SK-N-SH (cell line): ENCODE data around the gene SLC44A5. TPM values are rescaled to one million over a fixed set of nuclear protein-coding genes. Genes with fewer than 3 reads are reported as not detected.

Source experiments
- CTCF ChIA-PET: fragments of 300-600, 350-600 bp; formaldehyde crosslinking; extraction: SDS; loops from one replicate; lab custom pipeline; 2021; lab: Yijun Ruan, JAX
- POLR2A ChIA-PET: fragments of 350-600 bp; sonication (Branson Sonifier 250); formaldehyde crosslinking; extraction: SDS; loops from one replicate; lab custom pipeline; 2020; ENCODE audit warnings: antibody characterized with exemption, inconsistent platforms; lab: Yijun Ruan, JAX
- DNase-seq: peaks from one replicate; pipeline ENCODE4 v3.0.0; 2012
- H2AFZ ChIP-seq: fragments of 200-600 bp; sonication (generic); 2 replicates; pipeline ENCODE4 v1.8.1; 2016; ENCODE audit warnings: antibody characterized with exemption, mild to moderate bottlenecking, low read depth
- H3F3A ChIP-seq: fragments of 200-600 bp; sonication (generic); replicated peaks from 2 replicates; pipeline ENCODE3; 2016; ENCODE audit warnings: antibody characterized with exemption, mild to moderate bottlenecking; ENCODE audit not compliant: insufficient read depth
- H3K27ac ChIP-seq, 2 experiments: fragments of 200-500 bp in 1 of 2; fragments of 200-600 bp in 1 of 2; sonication (Bioruptor generic) in 1 of 2; sonication (generic), shearing (Covaris generic) in 1 of 2; 2 replicates each; pipeline versions ENCODE4 v1.5.1 to v1.6.1; 2014 to 2016; ENCODE audit warnings: low read depth in 2 of 2, inconsistent platforms in 1 of 2, low read length in 1 of 2, mild to moderate bottlenecking in 1 of 2, mixed read lengths in 1 of 2
- H3K27me3 ChIP-seq: fragments of 200-600 bp; sonication (generic), shearing (Covaris generic); 2 replicates; pipeline ENCODE4 v1.6.1; 2016; ENCODE audit warnings: mixed run types; ENCODE audit not compliant: insufficient read depth
- H3K36me3 ChIP-seq, 2 experiments: fragments of 200-500 bp in 1 of 2; fragments of 200-600 bp in 1 of 2; sonication (Bioruptor generic) in 1 of 2; sonication (generic) in 1 of 2; replicated peaks in 1 of 2; 2 replicates each; pipeline versions ENCODE3 to v1.5.1; 2014 to 2016; ENCODE audit warnings: low read length in 1 of 2, mild to moderate bottlenecking in 1 of 2; ENCODE audit not compliant: insufficient read depth in 2 of 2, control insufficient read depth in 1 of 2
- H3K4me1 ChIP-seq, 2 experiments: fragments of 200-500 bp in 1 of 2; fragments of 200-600 bp in 1 of 2; sonication (Bioruptor generic) in 1 of 2; sonication (generic), shearing (Covaris generic) in 1 of 2; 2 replicates each; pipeline versions ENCODE4 v1.5.1 to v1.6.1; 2014 to 2016; ENCODE audit warnings: low read depth in 1 of 2, low read length in 1 of 2, mixed run types in 1 of 2; ENCODE audit not compliant: insufficient read depth in 2 of 2, control insufficient read depth in 1 of 2
- H3K4me2 ChIP-seq: fragments of 200-600 bp; sonication (generic), shearing (Covaris generic); 2 replicates; pipeline ENCODE4 v1.6.1; 2017; ENCODE audit warnings: mixed run types
- H3K4me3 ChIP-seq, 2 experiments: fragments of 200-500 bp in 1 of 2; fragments of 200-600 bp in 1 of 2; sonication (Bioruptor generic) in 1 of 2; sonication (generic), shearing (Covaris generic) in 1 of 2; 2 replicates each; pipeline versions ENCODE4 v1.5.1 to v1.8.1; 2014 to 2016; ENCODE audit warnings: low read depth in 2 of 2, inconsistent platforms in 1 of 2, low read length in 1 of 2, mild to moderate bottlenecking in 1 of 2, mixed read lengths in 1 of 2, moderate library complexity in 1 of 2
- H3K79me2 ChIP-seq: fragments of 200-600 bp; sonication (generic); 2 replicates; pipeline ENCODE4 v1.8.1; 2017; ENCODE audit warnings: mild to moderate bottlenecking; ENCODE audit not compliant: insufficient read depth
- H3K9ac ChIP-seq: fragments of 200-600 bp; sonication (generic); 2 replicates; pipeline ENCODE4 v1.6.1; 2017; ENCODE audit warnings: mixed run types
- H3K9me2 ChIP-seq: fragments of 200-600 bp; sonication (generic); 2 replicates; pipeline ENCODE4 v1.6.1; 2017; ENCODE audit warnings: mixed run types
- H3K9me3 ChIP-seq: fragments of 200-600 bp; sonication (generic); 2 replicates; pipeline ENCODE4 v1.6.1; 2017; ENCODE audit warnings: mixed run types, mild to moderate bottlenecking, moderate library complexity
- H4K20me1 ChIP-seq: fragments of 200-600 bp; sonication (generic); 2 replicates; pipeline ENCODE4 v1.6.1; 2017; ENCODE audit warnings: mild to moderate bottlenecking, mixed run types; ENCODE audit not compliant: insufficient read depth
- EZH2phosphoT487 ChIP-seq: fragments of 200-600 bp; sonication (generic); IDR thresholded peaks from 2 replicates; pipeline ENCODE4 v1.6.1; 2017; ENCODE audit warnings: low read depth, mixed run types, mild to moderate bottlenecking, antibody characterized with exemption, moderate library complexity, borderline replicate concordance
- FOSL2 ChIP-seq: IDR thresholded peaks from 2 replicates; pipeline ENCODE4 v1.4.0; 2012; ENCODE audit warnings: low read depth, mild to moderate bottlenecking, moderate library complexity, borderline replicate concordance
- FOXM1 ChIP-seq: IDR thresholded peaks from 2 replicates; pipeline ENCODE4 v1.4.0; 2012; ENCODE audit warnings: low read depth, mild to moderate bottlenecking
- GABPA ChIP-seq: IDR thresholded peaks from 2 replicates; pipeline ENCODE4 v1.4.0; 2012; ENCODE audit warnings: low read depth, mild to moderate bottlenecking
- GATA2 ChIP-seq: sonication (generic); formaldehyde crosslinking; IDR thresholded peaks from 2 replicates; pipeline ENCODE4 v1.5.0; 2020; ENCODE audit warnings: mild to moderate bottlenecking, missing genetic modification reagents
- JUND ChIP-seq: IDR thresholded peaks from 2 replicates; pipeline ENCODE4 v1.4.0; 2012
- MEF2A ChIP-seq: IDR thresholded peaks from 2 replicates; pipeline ENCODE4 v1.4.0; 2012; ENCODE audit warnings: low read depth, borderline replicate concordance
- MXI1 ChIP-seq: IDR thresholded peaks from 2 replicates; pipeline ENCODE4 v1.6.1; 2012; ENCODE audit warnings: mild to moderate bottlenecking, low read depth, low read length, improper control_type of control experiment
- NRF1 ChIP-seq: IDR thresholded peaks from 2 replicates; pipeline ENCODE4 v1.6.1; 2012; ENCODE audit warnings: low read depth, mild to moderate bottlenecking, low read length
- POLR2AphosphoS5 ChIP-seq: IDR thresholded peaks from 2 replicates; pipeline ENCODE4 v1.6.1; 2012; ENCODE audit warnings: low read depth, low read length
- RAD21 ChIP-seq: IDR thresholded peaks from 2 replicates; pipeline ENCODE4 v1.6.1; 2012; ENCODE audit warnings: mild to moderate bottlenecking, low read length
- RCOR1 ChIP-seq: fragments of 150-350 bp; IDR thresholded peaks from 2 replicates; pipeline ENCODE4 v1.6.1; 2017; ENCODE audit warnings: antibody characterized with exemption, low read length
- SIN3A ChIP-seq: IDR thresholded peaks from 2 replicates; pipeline ENCODE4 v1.6.1; 2012; ENCODE audit warnings: low read depth, mild to moderate bottlenecking, low read length, moderate library complexity, borderline replicate concordance
- SMC3 ChIP-seq: IDR thresholded peaks from 2 replicates; pipeline ENCODE4 v1.6.1; 2012; ENCODE audit warnings: low read depth, low read length, improper control_type of control experiment
- TAF1 ChIP-seq: IDR thresholded peaks from 2 replicates; pipeline ENCODE4 v1.6.1; 2012; ENCODE audit warnings: low read depth, mild to moderate bottlenecking, low read length, moderate library complexity, borderline replicate concordance
- TEAD4 ChIP-seq: IDR thresholded peaks from 2 replicates; pipeline ENCODE4 v1.4.0; 2012; ENCODE audit warnings: mild to moderate bottlenecking, borderline replicate concordance; ENCODE audit not compliant: insufficient read depth
- YY1 ChIP-seq: IDR thresholded peaks from 2 replicates; pipeline ENCODE4 v1.4.0; 2012; ENCODE audit warnings: low read depth, mild to moderate bottlenecking
- WGBS: methylation state at CpG from one replicate; pipeline ENCODE4 v1.1.6; 2017; ENCODE audit warnings: low lambda C conversion rate; 5-methylcytosine and 5-hydroxymethylcytosine counted together
- polyA plus RNA-seq, 3 experiments: library from polyadenylated mRNA; depleted of rRNA; stranded (reverse); fragments of >200 nt; gene quantifications; 2 replicates each; pipeline ENCODE4 v1.2.3, GENCODE V29; 2012
- TF ChIP-seq, protein P1 (sequence below): IDR thresholded peaks from 2 replicates; pipeline ENCODE4 v1.4.0; 2012; ENCODE audit warnings: low read depth
- TF ChIP-seq, protein P2 (sequence below): IDR thresholded peaks from 2 replicates; pipeline ENCODE4 v1.4.0; 2012; ENCODE audit warnings: low read depth, borderline replicate concordance
- TF ChIP-seq, protein P3 (sequence below): IDR thresholded peaks from 2 replicates; pipeline ENCODE4 v1.6.1; 2012; ENCODE audit warnings: mild to moderate bottlenecking, low read depth, low read length, moderate library complexity
- TF ChIP-seq, protein P4 (sequence below): fragments of 150-350 bp; IDR thresholded peaks from 2 replicates; pipeline ENCODE4 v1.6.1; 2016; ENCODE audit warnings: mild to moderate bottlenecking, low read depth, low read length

The SLC44A5 gene
- polyA plus RNA-seq, 1 of the 3 experiments (the other 2 are of a cell fraction): 4.9 TPM

DNA sequence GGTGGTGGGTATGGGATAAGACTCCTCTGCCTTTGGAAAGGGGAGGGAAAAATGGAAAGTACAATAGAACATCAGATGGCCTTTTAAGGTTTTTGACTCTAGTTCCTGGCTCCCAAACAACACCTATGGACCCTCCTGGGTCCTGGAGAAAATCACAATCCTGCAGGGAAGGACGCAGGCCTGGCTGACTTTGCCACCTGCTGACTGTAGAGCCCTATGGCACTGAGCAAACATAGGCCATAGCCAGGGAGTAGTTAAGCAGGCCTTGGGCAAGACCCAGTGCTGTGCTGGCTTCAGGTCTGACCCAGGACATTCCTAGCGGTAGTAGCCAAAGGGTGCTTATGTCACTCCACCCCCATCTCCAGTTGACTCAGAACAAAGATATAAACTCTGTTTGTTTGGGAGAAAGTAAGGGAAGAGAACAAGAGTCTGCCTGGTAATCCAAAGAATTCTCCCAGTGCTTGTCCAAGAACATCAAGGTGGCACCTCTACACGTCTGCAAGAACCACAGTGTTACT, 149.0 kb downstream of the SLC44A5 start (continued):
- no peak for TF ChIP-seq TAF1
- TF ChIP-seq, protein P1, sequence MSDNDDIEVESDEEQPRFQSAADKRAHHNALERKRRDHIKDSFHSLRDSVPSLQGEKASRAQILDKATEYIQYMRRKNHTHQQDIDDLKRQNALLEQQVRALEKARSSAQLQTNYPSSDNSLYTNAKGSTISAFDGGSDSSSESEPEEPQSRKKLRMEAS: no peak
- no peak for TF ChIP-seq EZH2phosphoT487

DNA sequence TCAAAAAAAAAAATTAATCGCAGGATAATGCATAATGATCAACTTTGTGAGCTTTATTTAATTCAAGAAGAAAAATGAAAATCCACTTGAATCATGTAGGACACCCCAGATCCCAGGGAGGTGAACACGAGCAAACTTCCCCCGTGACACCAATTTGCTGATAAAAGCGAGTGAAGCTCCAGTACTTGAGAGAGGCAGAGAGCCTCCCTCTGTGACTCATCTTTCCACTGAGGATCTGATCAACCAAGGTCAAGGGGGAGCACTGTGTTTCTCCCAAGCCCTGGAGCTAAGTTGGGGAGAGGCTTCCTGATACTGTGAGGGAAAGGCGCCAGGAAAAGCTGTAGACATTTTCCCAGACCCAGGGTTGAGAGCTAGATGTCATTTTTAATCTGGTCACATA, 160.9 kb downstream of the SLC44A5 start:
- Histone ChIP-seq H3K79me2 (no peaks in the 10 kb centered on the region), H2AFZ (no peak overlapping the region), H4K20me1 (no peaks in the 10 kb centered on the region), H3K27me3 (no peaks in the 10 kb centered on the region), H3K4me3 (no peak overlapping the region), H3K9me3 (no peaks in the 10 kb centered on the region), H3K27ac (no peak overlapping the region), H3K36me3 (no peaks in the 10 kb centered on the region), H3K9me2 (no peaks in the 10 kb centered on the region), H3K4me2 (no peak overlapping the region), H3K4me1 (no peaks in the 10 kb centered on the region; a peak in 1 of 4 replicates), H3F3A (no peaks in the 10 kb centered on the region), H3K9ac (no peak overlapping the region)
- WGBS: 68% methylated on average over 5 of the region's 5 CpGs
- DNase-seq: no peak
- CTCF ChIA-PET: interaction anchor here (0.9 kb wide), 1 partner anchor 165 kb away, joined by 3 read pairs; no protein-coding TSS in a partner anchor
- no peak for TF ChIP-seq TEAD4
- no peak for TF ChIP-seq GABPA
- TF ChIP-seq POLR2AphosphoS5: no peak
- no peak for TF ChIP-seq FOXM1
- TF ChIP-seq JUND: no peak
- no peak for TF ChIP-seq GATA2
- TF ChIP-seq SIN3A: no peak
- TF ChIP-seq SMC3: no peak
- TF ChIP-seq RAD21: no peak
- TF ChIP-seq TAF1: no peak
- no peak for TF ChIP-seq RCOR1
- TF ChIP-seq, protein P2, sequence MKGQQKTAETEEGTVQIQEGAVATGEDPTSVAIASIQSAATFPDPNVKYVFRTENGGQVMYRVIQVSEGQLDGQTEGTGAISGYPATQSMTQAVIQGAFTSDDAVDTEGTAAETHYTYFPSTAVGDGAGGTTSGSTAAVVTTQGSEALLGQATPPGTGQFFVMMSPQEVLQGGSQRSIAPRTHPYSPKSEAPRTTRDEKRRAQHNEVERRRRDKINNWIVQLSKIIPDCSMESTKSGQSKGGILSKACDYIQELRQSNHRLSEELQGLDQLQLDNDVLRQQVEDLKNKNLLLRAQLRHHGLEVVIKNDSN: no peak
- POLR2A ChIA-PET: no interaction called here

DNA sequence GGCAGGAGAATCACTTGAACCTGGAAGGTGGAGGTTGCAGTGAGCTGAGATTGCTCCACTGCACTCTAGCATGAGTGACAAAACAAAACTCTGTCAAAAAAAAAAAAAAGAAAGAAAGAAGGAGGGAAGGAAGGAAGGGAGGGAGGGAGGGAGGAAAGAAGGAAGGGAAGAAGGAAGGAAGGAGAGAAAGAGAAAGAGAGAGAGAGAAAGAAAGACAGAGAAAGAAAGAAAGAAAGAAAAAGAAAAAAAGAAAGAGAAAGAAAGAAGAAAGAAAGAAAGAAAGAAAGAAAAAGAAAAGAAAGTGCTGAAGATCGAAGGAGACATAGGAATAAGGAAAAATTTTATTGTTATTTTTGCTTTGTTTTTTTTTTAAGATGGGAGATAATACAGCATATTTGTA, 166.7 kb downstream of the SLC44A5 start:
- Histone ChIP-seq H3K27ac (no peak overlapping the region), H3K79me2 (no peaks in the 10 kb centered on the region), H3K9me2 (no peaks in the 10 kb centered on the region), H3K27me3 (no peaks in the 10 kb centered on the region), H3K36me3 (no peaks in the 10 kb centered on the region), H3K9me3 (no peaks in the 10 kb centered on the region), H3F3A (no peaks in the 10 kb centered on the region), H3K4me1 (no peaks in the 10 kb centered on the region)
- no peak for DNase-seq
- TF ChIP-seq YY1 (no peak), MXI1 (no peak), MEF2A (no peak), POLR2AphosphoS5 (no peak), GATA2 (no peak), RAD21 (no peak), TAF1 (no peak), FOSL2 (no peak), NRF1 (no peak), FOXM1 (no peak)
- TF ChIP-seq, protein P3, sequence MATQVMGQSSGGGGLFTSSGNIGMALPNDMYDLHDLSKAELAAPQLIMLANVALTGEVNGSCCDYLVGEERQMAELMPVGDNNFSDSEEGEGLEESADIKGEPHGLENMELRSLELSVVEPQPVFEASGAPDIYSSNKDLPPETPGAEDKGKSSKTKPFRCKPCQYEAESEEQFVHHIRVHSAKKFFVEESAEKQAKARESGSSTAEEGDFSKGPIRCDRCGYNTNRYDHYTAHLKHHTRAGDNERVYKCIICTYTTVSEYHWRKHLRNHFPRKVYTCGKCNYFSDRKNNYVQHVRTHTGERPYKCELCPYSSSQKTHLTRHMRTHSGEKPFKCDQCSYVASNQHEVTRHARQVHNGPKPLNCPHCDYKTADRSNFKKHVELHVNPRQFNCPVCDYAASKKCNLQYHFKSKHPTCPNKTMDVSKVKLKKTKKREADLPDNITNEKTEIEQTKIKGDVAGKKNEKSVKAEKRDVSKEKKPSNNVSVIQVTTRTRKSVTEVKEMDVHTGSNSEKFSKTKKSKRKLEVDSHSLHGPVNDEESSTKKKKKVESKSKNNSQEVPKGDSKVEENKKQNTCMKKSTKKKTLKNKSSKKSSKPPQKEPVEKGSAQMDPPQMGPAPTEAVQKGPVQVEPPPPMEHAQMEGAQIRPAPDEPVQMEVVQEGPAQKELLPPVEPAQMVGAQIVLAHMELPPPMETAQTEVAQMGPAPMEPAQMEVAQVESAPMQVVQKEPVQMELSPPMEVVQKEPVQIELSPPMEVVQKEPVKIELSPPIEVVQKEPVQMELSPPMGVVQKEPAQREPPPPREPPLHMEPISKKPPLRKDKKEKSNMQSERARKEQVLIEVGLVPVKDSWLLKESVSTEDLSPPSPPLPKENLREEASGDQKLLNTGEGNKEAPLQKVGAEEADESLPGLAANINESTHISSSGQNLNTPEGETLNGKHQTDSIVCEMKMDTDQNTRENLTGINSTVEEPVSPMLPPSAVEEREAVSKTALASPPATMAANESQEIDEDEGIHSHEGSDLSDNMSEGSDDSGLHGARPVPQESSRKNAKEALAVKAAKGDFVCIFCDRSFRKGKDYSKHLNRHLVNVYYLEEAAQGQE: no peak
- TF ChIP-seq, protein P4, sequence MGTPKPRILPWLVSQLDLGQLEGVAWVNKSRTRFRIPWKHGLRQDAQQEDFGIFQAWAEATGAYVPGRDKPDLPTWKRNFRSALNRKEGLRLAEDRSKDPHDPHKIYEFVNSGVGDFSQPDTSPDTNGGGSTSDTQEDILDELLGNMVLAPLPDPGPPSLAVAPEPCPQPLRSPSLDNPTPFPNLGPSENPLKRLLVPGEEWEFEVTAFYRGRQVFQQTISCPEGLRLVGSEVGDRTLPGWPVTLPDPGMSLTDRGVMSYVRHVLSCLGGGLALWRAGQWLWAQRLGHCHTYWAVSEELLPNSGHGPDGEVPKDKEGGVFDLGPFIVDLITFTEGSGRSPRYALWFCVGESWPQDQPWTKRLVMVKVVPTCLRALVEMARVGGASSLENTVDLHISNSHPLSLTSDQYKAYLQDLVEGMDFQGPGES: no peak
- TF ChIP-seq, all 33 proteins: peak for 0
- H3K4me3 ChIP-seq: no peak overlapping the region
- H3K9ac ChIP-seq: no peak overlapping the region
- ChIA-PET CTCF (no interaction called here), POLR2A (no interaction called here)
- no peak overlapping the region for H2AFZ ChIP-seq
- no peak overlapping the region for H3K4me2 ChIP-seq
- 69% methylated on average over 1 of the region's 1 CpG for WGBS
- no peaks in the 10 kb centered on the region for H4K20me1 ChIP-seq
